C4-2B (cell line): ENCODE measurements around the gene CDHR5.
A peak's percentile ranks its signal among the peaks of the same experiment; 100 is the strongest.
"Not testable (repeated sequence)": the region's sequence is repeated elsewhere in the genome, so short reads cannot be mapped to it uniquely, and the experiment has no call there.

Source experiments
- H3K27ac ChIP-seq: fragments of 450-650 bp; 2 replicates; pipeline ENCODE4 v1.5.1; 2017
- CTCF ChIP-seq: fragments of 450-650 bp; conservative IDR thresholded peaks from 2 replicates; pipeline ENCODE4 v1.5.1; 2017; ENCODE audit warnings: mild to moderate bottlenecking
- ZFX ChIP-seq: fragments of 450-650 bp; IDR thresholded peaks from 2 replicates; pipeline ENCODE4 v1.6.1; 2017

CDHR5 gene

GRCh38 chr11:578276-579035 is 46.3 kb downstream of the CDHR5 start:
- peak overlapping the region; percentile 97 for H3K27ac ChIP-seq
- TF ChIP-seq CTCF (no peak), ZFX (no peak)

- TF ChIP-seq CTCF (no peak), ZFX (no peak)
- H3K27ac ChIP-seq, result peak overlapping the region; percentile 97
Measured at GRCh38 chr11:577611-577894, 47.2 kb downstream of the CDHR5 start.

GRCh38 chr11:576811-577610 is 47.7 kb downstream of the CDHR5 start:
- peak; percentile 89; the same call in 1 of the 2 replicates for TF ChIP-seq ZFX
- no peak for TF ChIP-seq CTCF
- peak overlapping the region; percentile 97 for H3K27ac ChIP-seq

GRCh38 chr11:575996-576768 is 48.6 kb downstream of the CDHR5 start, which contains the start of gene PHRF1:
Gene PHRF1, plus strand, starts transcription at chr11:576470. Its CDS starts 5,043 bp downstream, at chr11:581513.
- peak within 1 kb of the TSS; percentile 97 for H3K27ac ChIP-seq
- no peak for TF ChIP-seq CTCF
- TF ChIP-seq ZFX, result peak; percentile 100

GRCh38 chr11:575313-575995 is 49.3 kb downstream of the CDHR5 start:
- H3K27ac ChIP-seq, result peak overlapping the region; percentile 97
- TF ChIP-seq CTCF, result no peak
- TF ChIP-seq ZFX, result peak; percentile 83

GRCh38 chr11:574632-575312 is 50.0 kb downstream of the CDHR5 start:
- H3K27ac ChIP-seq, result peak overlapping the region; percentile 97
- TF ChIP-seq CTCF (no peak), ZFX (no peak)

GRCh38 chr11:574031-574570 is 50.7 kb downstream of the CDHR5 start:
- H3K27ac ChIP-seq, result not testable (repeated sequence)
